OCI-LY3 (cell line): Measurements from ENCODE around the gene UST.
"Not testable (repeated sequence)": the region's sequence is repeated elsewhere in the genome, so short reads cannot be mapped to it uniquely, and the experiment has no call there.

Source experiments
- H2AFZ ChIP-seq: fragments of 200-600, 300-600 bp; shearing (Covaris generic); 2 replicates; pipeline ENCODE4 v1.6.0; 2014; ENCODE audit warnings: antibody characterized with exemption, low read depth, low read length
- H3K27ac ChIP-seq: fragments of 200-600, 300-600 bp; sonication (generic); 2 replicates; pipeline ENCODE4 v1.5.1; 2014; ENCODE audit warnings: mild to moderate bottlenecking, low read length, moderate library complexity, mixed read lengths
- H3K27me3 ChIP-seq: fragments of 200-600, 300-600 bp; sonication (generic); 2 replicates; pipeline ENCODE4 v1.6.1; 2014; ENCODE audit warnings: low read depth, low read length, mixed read lengths
- H3K36me3 ChIP-seq: fragments of 200-600, 300-600 bp; sonication (generic); replicated peaks from 2 replicates; pipeline ENCODE3; 2014; ENCODE audit warnings: low read depth, low read length, mixed read lengths
- H3K4me1 ChIP-seq: fragments of 300-600, 200-600 bp; sonication (generic); 2 replicates; pipeline ENCODE4 v1.6.1; 2014; ENCODE audit warnings: low read length, mixed read lengths
- H3K4me2 ChIP-seq: fragments of 200-600, 300-600 bp; sonication (generic); 2 replicates; pipeline ENCODE4 v1.6.1; 2014; ENCODE audit warnings: low read length, mixed read lengths
- H3K4me3 ChIP-seq: fragments of 300-600, 200-600 bp; sonication (generic); 2 replicates; pipeline ENCODE4 v1.5.1; 2014; ENCODE audit warnings: antibody characterized with exemption, mild to moderate bottlenecking, low read length, moderate library complexity
- H3K79me2 ChIP-seq: fragments of 300-600, 200-600 bp; shearing (Covaris generic); 2 replicates; pipeline ENCODE4 v1.6.1; 2014; ENCODE audit warnings: mild to moderate bottlenecking, low read length, mixed read lengths
- H3K9ac ChIP-seq: fragments of 300-600, 200-600 bp; shearing (Covaris generic); 2 replicates; pipeline ENCODE4 v1.6.0; 2014; ENCODE audit warnings: mild to moderate bottlenecking, low read length, moderate library complexity
- H3K9me3 ChIP-seq: fragments of 200-600, 300-600 bp; shearing (Covaris generic); 2 replicates; pipeline ENCODE4 v1.6.1; 2014; ENCODE audit warnings: low read length, mixed read lengths; ENCODE audit not compliant: insufficient read depth
- H4K20me1 ChIP-seq: fragments of 200-600, 300-600 bp; sonication (generic); 2 replicates; pipeline ENCODE4 v1.6.1; 2016; ENCODE audit warnings: low read length, mixed read lengths; ENCODE audit not compliant: insufficient read depth
- CTCF ChIP-seq: fragments of 200-600, 300-600 bp; sonication (generic); IDR thresholded peaks from 2 replicates; pipeline ENCODE4 v1.5.1; 2014; ENCODE audit warnings: antibody characterized with exemption, low read length, low read depth
- EZH2phosphoT487 ChIP-seq: fragments of 200-600 bp; shearing (Covaris generic); IDR thresholded peaks from 2 replicates; pipeline ENCODE4 v1.6.1; 2018; ENCODE audit warnings: antibody characterized with exemption, mixed run types, low read depth

The UST gene

GRCh38 chr6:149003560-149003959, 256.7 kb downstream of the UST start:
- Histone ChIP-seq H2AFZ (no peak overlapping the region), H4K20me1 (no peaks in the 10 kb centered on the region), H3K4me3 (no peak overlapping the region), H3K9ac (no peak overlapping the region), H3K36me3 (no peaks in the 10 kb centered on the region), H3K9me3 (no peaks in the 10 kb centered on the region), H3K79me2 (no peaks in the 10 kb centered on the region), H3K4me1 (peaks cover 8% of the 10 kb centered on the region), H3K4me2 (no peak overlapping the region), H3K27ac (no peak overlapping the region), H3K27me3 (no peaks in the 10 kb centered on the region)
- TF ChIP-seq CTCF (no peak), EZH2phosphoT487 (no peak)

GRCh38 chr6:149004664-149005063, 257.8 kb downstream of the UST start:
- H3K9ac ChIP-seq, result no peak overlapping the region
- no peak for TF ChIP-seq EZH2phosphoT487
- no peak for TF ChIP-seq CTCF
- no peaks in the 10 kb centered on the region for H3K36me3 ChIP-seq
- H3K79me2 ChIP-seq, result no peaks in the 10 kb centered on the region
- H3K4me1 ChIP-seq, result peaks cover 8% of the 10 kb centered on the region
- no peaks in the 10 kb centered on the region for H3K9me3 ChIP-seq
- H3K27ac ChIP-seq, result no peak overlapping the region
- no peak overlapping the region for H3K4me3 ChIP-seq
- H2AFZ ChIP-seq, result no peak overlapping the region
- no peaks in the 10 kb centered on the region for H4K20me1 ChIP-seq
- H3K27me3 ChIP-seq, result no peaks in the 10 kb centered on the region
- H3K4me2 ChIP-seq, result no peak overlapping the region

GRCh38 chr6:149006236-149006635, 259.4 kb downstream of the UST start:
- not testable (repeated sequence) for H2AFZ ChIP-seq, H3K27me3 ChIP-seq, H3K9me3 ChIP-seq, H4K20me1 ChIP-seq, H3K4me2 ChIP-seq, H3K79me2 ChIP-seq, H3K36me3 ChIP-seq, H3K9ac ChIP-seq, H3K4me1 ChIP-seq, H3K4me3 ChIP-seq, H3K27ac ChIP-seq

- H3K4me2 ChIP-seq, result no peak overlapping the region
Observed at GRCh38 chr6:149006671-149007070, 259.8 kb downstream of the UST start.

More at GRCh38 chr6:149006671-149007070, 259.8 kb downstream of the UST start:
- Histone ChIP-seq H3K9ac (no peak overlapping the region), H3K27me3 (no peaks in the 10 kb centered on the region), H3K27ac (no peak overlapping the region), H3K79me2 (no peaks in the 10 kb centered on the region), H3K36me3 (no peaks in the 10 kb centered on the region), H3K4me1 (no peaks in the 10 kb centered on the region), H3K9me3 (no peaks in the 10 kb centered on the region), H4K20me1 (no peaks in the 10 kb centered on the region), H2AFZ (no peak overlapping the region), H3K4me3 (no peak overlapping the region)
- no peak for TF ChIP-seq CTCF
- no peak for TF ChIP-seq EZH2phosphoT487
